OCI-LY1 (cell line): ENCODE data around the gene GATAD2A.
"Not testable (repeated sequence)": the region's sequence is repeated elsewhere in the genome, so short reads cannot be mapped to it uniquely, and the experiment has no call there.

ENCODE experiments used
- H2AFZ ChIP-seq: fragments of 200-600 bp; sonication (generic), shearing (Covaris generic); 2 replicates; pipeline ENCODE4 v1.6.0; 2014; ENCODE audit warnings: antibody characterized with exemption, mild to moderate bottlenecking, low read length
- H3F3A ChIP-seq: fragments of 200-600 bp; sonication (generic), shearing (Covaris generic); 2 replicates; pipeline ENCODE4 v1.6.0; 2014; ENCODE audit warnings: mild to moderate bottlenecking, antibody characterized with exemption, low read length, moderate library complexity; ENCODE audit not compliant: insufficient read depth
- H3K27ac ChIP-seq: fragments of 200-600 bp; sonication (generic); 2 replicates; pipeline ENCODE4 v1.5.1; 2014; ENCODE audit warnings: low read length, mixed run types, mild to moderate bottlenecking, low read depth; ENCODE audit not compliant: poor library complexity, severe bottlenecking
- H3K27me3 ChIP-seq: fragments of 200-600 bp; sonication (generic); 2 replicates; pipeline ENCODE4 v1.6.0; 2014; ENCODE audit warnings: antibody characterized with exemption, mild to moderate bottlenecking, low read length, moderate library complexity; ENCODE audit not compliant: insufficient read depth
- H3K36me3 ChIP-seq: fragments of 200-600 bp; sonication (generic); 2 replicates; pipeline ENCODE4 v1.6.1; 2014; ENCODE audit warnings: mild to moderate bottlenecking, antibody characterized with exemption, low read length, moderate library complexity, mixed read lengths; ENCODE audit not compliant: insufficient read depth
- H3K4me1 ChIP-seq: fragments of 200-600 bp; sonication (generic); 2 replicates; pipeline ENCODE4 v1.5.1; 2014; ENCODE audit warnings: mild to moderate bottlenecking, low read length, moderate library complexity; ENCODE audit not compliant: insufficient read depth, severe bottlenecking
- H3K4me2 ChIP-seq: fragments of 200-600 bp; sonication (generic), shearing (Covaris generic); 2 replicates; pipeline ENCODE4 v1.6.1; 2014; ENCODE audit warnings: low read length
- H3K4me3 ChIP-seq: fragments of 200-600 bp; sonication (generic); 2 replicates; pipeline ENCODE4 v1.5.1; 2014; ENCODE audit warnings: low read length, low read depth, mild to moderate bottlenecking, mixed read lengths; ENCODE audit not compliant: poor library complexity, severe bottlenecking
- H3K79me2 ChIP-seq: fragments of 200-600 bp; shearing (Covaris generic); 2 replicates; pipeline ENCODE4 v1.6.1; 2016; ENCODE audit warnings: mixed run types, low read length, mixed read lengths; ENCODE audit not compliant: insufficient read depth
- H3K9ac ChIP-seq: fragments of 200-600 bp; sonication (generic), shearing (Covaris generic); 2 replicates; pipeline ENCODE4 v1.6.1; 2014; ENCODE audit warnings: mild to moderate bottlenecking, low read length, mixed read lengths
- H3K9me2 ChIP-seq: fragments of 200-600 bp; sonication (generic), shearing (Covaris generic); 2 replicates; pipeline ENCODE4 v1.6.1; 2014; ENCODE audit warnings: low read depth, mild to moderate bottlenecking, low read length, mixed read lengths
- H3K9me3 ChIP-seq: fragments of 200-600 bp; shearing (Covaris generic); 2 replicates; pipeline ENCODE4 v1.6.1; 2014; ENCODE audit warnings: low read length, mixed read lengths
- H4K20me1 ChIP-seq: fragments of 200-600 bp; sonication (generic), shearing (Covaris generic); 2 replicates; pipeline ENCODE4 v1.6.0; 2016; ENCODE audit warnings: mild to moderate bottlenecking, low read length; ENCODE audit not compliant: insufficient read depth
- CTCF ChIP-seq: fragments of 200-600 bp; sonication (generic), shearing (Covaris generic); IDR thresholded peaks from 2 replicates; pipeline ENCODE4 v1.5.1; 2017; ENCODE audit warnings: mild to moderate bottlenecking, antibody characterized with exemption, low read length, moderate library complexity, mixed read lengths
- EZH2 ChIP-seq: fragments of 200-600 bp; sonication (generic), shearing (Covaris generic); IDR thresholded peaks from 2 replicates; pipeline ENCODE4 v1.8.0; 2017; ENCODE audit warnings: borderline replicate concordance, mixed run types, mild to moderate bottlenecking, antibody characterized with exemption, low read length, moderate library complexity, mixed read lengths

Gene GATAD2A

GRCh38 chr19:19470579-19470978 lies 65.1 kb downstream of the GATAD2A start:
- peaks cover 23% of the 10 kb centered on the region for H3K79me2 ChIP-seq
- H3K36me3 ChIP-seq = peaks cover 74% of the 10 kb centered on the region
- TF ChIP-seq EZH2 = no peak
- no peak for TF ChIP-seq CTCF

GRCh38 chr19:19471682-19472081 lies 66.2 kb downstream of the GATAD2A start:
- H3K36me3 ChIP-seq = peaks cover 70% of the 10 kb centered on the region
- no peaks in the 10 kb centered on the region for H3F3A ChIP-seq
- peak overlapping the region; percentile 21; the same call in 1 of the 2 replicates for H3K4me2 ChIP-seq
- no peak overlapping the region for H3K9ac ChIP-seq
- no peaks in the 10 kb centered on the region for H3K9me2 ChIP-seq
- no peaks in the 10 kb centered on the region for H3K27me3 ChIP-seq
- H3K27ac ChIP-seq = peak overlapping the region; percentile 82
- H2AFZ ChIP-seq = no peak overlapping the region
- H3K9me3 ChIP-seq = peaks cover 17% of the 10 kb centered on the region
- no peak overlapping the region for H3K4me3 ChIP-seq
- peaks cover 44% of the 10 kb centered on the region for H3K4me1 ChIP-seq
- H3K79me2 ChIP-seq = peaks cover 23% of the 10 kb centered on the region
- no peak for TF ChIP-seq EZH2
- no peak for TF ChIP-seq CTCF
- H4K20me1 ChIP-seq = no peaks in the 10 kb centered on the region

More at GRCh38 chr19:19470579-19470978, 65.1 kb downstream of the GATAD2A start:
- H3K9me2 ChIP-seq = no peaks in the 10 kb centered on the region
- H3K4me3 ChIP-seq = no peak overlapping the region
- no peak overlapping the region for H3K9ac ChIP-seq
- peak overlapping the region; percentile 82 for H3K27ac ChIP-seq
- H3F3A ChIP-seq = no peaks in the 10 kb centered on the region
- H3K27me3 ChIP-seq = no peaks in the 10 kb centered on the region
- peaks cover 44% of the 10 kb centered on the region for H3K4me1 ChIP-seq
- H4K20me1 ChIP-seq = no peaks in the 10 kb centered on the region
- H3K9me3 ChIP-seq = peaks cover 21% of the 10 kb centered on the region
- no peak overlapping the region for H3K4me2 ChIP-seq
- no peak overlapping the region for H2AFZ ChIP-seq

GRCh38 chr19:19472106-19472505 lies 66.6 kb downstream of the GATAD2A start:
- H3K4me3 ChIP-seq, H4K20me1 ChIP-seq, H3K9ac ChIP-seq, H3K27me3 ChIP-seq, H3F3A ChIP-seq, H2AFZ ChIP-seq, H3K9me2 ChIP-seq: not testable (repeated sequence)
- peak overlapping the region; percentile 21; the same call in 1 of the 2 replicates for H3K4me2 ChIP-seq
- H3K36me3 ChIP-seq = peaks cover 69% of the 10 kb centered on the region
- H3K4me1 ChIP-seq = peaks cover 44% of the 10 kb centered on the region
- peaks cover 17% of the 10 kb centered on the region for H3K9me3 ChIP-seq
- H3K27ac ChIP-seq = peak overlapping the region; percentile 82
- H3K79me2 ChIP-seq = peaks cover 24% of the 10 kb centered on the region

GRCh38 chr19:19475015-19475765 lies 69.7 kb downstream of the GATAD2A start:
- Histone ChIP-seq H3K27me3 (no peaks in the 10 kb centered on the region), H3K4me2 (no peak overlapping the region), H3K36me3 (peaks cover 55% of the 10 kb centered on the region; the same call in 1 of the 2 replicates), H2AFZ (no peak overlapping the region), H3K27ac (peak overlapping the region; percentile 82), H3K9me3 (no peaks in the 10 kb centered on the region), H3K9ac (no peak overlapping the region), H4K20me1 (no peaks in the 10 kb centered on the region), H3F3A (no peaks in the 10 kb centered on the region), H3K9me2 (no peaks in the 10 kb centered on the region), H3K4me3 (no peak overlapping the region), H3K79me2 (peaks cover 34% of the 10 kb centered on the region), H3K4me1 (peaks cover 44% of the 10 kb centered on the region)
- no peak for TF ChIP-seq CTCF
- TF ChIP-seq EZH2 = no peak
